GM21447 (cell line): Measurements from ENCODE around the gene TULP4.
"Not testable (repeated sequence)": the region's sequence is repeated elsewhere in the genome, so short reads cannot be mapped to it uniquely, and the experiment has no call there.

Experiments
- ATAC-seq: cut with Tn5 transposase; IDR thresholded peaks from one replicate; pipeline ENCODE4 v1.9.1; 2021; ENCODE audit not compliant: unreplicated experiment

TULP4 gene

GRCh38 chr6:158460602-158461169, 148.4 kb downstream of the TULP4 start:
- ATAC-seq, result no peak

GRCh38 chr6:158461954-158462353, 149.7 kb downstream of the TULP4 start:
- ATAC-seq, result no peak

DNA sequence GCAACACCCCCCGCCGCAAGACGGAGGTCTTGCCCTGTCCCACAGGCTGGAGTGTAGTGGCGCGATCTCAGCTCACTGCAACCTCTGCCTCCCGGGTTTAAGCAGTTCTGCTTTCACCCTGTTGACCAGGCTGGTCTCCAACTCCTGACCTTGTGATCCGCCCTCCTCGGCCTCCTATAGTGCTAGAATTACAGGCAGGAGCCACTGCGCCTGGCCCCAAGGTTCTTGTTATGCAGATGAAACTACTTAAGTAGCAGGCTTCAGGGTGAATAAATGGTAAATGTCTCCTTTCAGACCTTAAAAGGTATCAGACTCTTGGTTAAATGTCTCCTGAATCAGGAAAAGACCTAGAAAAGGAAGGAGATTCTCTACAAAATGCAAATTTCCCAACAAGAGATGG, 152.2 kb downstream of the TULP4 start:
- ATAC-seq, result no peak

DNA sequence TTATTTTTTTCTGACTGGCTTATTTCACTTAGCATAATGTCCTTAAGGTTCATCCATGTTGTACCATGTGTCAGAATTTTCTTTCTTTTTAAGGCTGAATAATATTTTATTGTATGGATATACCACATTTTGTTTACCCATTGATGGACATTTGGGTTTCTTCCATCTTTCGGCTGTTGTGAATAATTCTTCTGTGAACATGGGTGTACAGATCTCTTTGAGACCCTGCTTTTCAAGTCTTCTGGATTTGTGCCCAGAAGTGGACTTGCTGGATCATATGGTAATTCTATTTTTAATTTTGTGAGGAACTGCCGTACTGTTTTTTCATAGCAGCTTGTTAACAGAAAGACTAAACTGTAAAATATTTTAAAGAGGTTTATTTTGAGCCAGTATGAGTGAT, 153.0 kb downstream of the TULP4 start:
- no peak for ATAC-seq

GRCh38 chr6:158465747-158466146, 153.5 kb downstream of the TULP4 start:
- no peak for ATAC-seq

GRCh38 chr6:158467923-158468322, 155.7 kb downstream of the TULP4 start:
- ATAC-seq, result no peak

DNA sequence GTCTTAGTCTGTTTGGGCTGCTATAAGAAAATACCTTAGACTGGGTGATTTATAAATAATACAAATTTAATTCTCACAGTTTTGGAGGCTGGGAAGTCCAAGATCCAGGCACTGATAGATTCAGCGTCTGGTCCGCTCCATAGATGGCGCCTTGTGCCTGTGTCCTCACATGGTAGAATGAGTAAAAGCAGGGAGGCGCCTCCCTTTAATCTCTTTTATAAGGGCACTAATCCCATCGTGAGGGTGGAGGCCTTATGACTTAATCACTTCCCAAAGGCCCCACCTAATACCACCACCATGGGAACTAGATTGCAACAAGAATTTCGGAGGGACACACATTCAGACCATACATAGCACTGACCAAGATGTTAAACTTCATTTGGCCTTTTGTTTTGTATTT, 156.4 kb downstream of the TULP4 start:
- no peak for ATAC-seq

- ATAC-seq, result not testable (repeated sequence)
Observed at GRCh38 chr6:158470023-158470422, 157.8 kb downstream of the TULP4 start.

GRCh38 chr6:158471339-158471738, 159.1 kb downstream of the TULP4 start:
- no peak for ATAC-seq

DNA sequence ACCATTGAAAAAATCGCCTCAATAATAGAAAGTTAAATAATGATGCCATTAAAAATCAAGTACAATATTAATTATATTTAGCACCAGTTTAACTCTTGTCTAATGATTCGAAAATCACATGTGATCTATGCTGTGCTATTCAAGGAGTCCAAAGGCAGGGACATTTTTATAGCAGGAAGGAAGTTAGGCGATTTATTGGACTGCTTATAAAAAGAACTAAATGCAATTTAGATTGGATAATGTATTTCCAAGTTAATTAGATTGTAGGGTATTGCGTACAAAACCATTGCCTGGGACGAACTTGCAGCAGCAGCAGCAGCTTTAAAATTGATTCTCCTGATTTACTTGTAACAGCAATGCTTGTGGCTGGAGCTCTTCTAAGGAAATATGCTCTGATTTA, 160.2 kb downstream of the TULP4 start:
- ATAC-seq, result no peak

DNA sequence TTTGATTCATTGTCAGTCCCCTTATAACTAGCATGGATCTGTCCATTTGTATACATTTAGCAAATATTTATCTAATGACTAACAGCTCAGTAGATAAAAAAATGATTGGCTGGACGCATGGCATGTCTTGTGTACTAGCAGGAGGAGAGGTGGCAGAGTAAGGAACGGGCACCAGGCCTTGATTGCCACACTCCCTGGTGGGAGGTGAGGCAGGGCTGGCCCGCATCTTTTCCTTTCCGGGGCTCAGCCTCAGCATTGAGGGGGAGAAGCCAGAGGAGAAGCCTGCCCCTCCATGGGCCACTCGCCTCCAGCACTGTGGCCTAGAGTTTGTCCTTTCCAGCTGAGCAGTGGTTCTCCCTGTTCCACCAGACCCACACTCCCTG, 162.7 kb downstream of the TULP4 start:
- ATAC-seq, result peak; percentile 12

GRCh38 chr6:158475344-158476302, 163.4 kb downstream of the TULP4 start:
- ATAC-seq, result peak; percentile 77

DNA sequence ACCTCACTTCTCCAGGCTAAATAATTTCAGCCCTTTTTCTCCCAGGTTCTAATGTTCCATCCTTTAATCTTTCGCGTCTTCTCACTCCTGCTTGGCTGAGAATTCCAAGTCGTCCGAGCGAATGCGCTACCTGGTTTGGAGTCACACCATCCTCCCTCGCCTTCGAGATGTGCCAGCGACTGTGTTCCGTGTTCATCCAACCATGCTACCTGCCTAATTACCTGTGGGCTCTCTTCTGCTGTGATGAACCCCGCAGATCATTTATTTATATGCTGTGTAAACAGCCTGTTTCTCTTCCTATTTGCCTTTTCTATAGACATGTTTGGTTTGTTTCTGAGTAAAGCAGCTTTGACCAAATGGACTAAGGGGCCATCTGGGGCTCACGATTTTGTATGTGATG, 164.1 kb downstream of the TULP4 start:
- ATAC-seq, result no peak

DNA sequence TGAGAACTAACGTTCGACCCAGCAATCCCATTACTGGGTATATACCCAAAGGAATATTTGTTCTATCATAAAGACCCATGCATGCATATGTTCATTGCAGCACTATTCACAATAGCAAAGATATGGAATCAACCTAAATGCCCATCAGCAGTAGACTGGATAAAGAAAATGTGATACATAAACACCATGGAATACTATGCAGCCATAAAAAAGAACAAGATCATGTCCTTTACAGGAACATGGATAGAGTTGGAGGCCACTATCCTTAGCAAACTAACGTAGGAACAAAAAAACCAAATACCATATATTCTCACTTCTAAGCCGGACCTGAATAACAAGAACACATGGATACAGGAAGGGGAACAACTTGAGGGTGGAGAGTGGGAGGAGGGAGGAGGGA, 165.5 kb downstream of the TULP4 start:
- ATAC-seq, result not testable (repeated sequence)

DNA sequence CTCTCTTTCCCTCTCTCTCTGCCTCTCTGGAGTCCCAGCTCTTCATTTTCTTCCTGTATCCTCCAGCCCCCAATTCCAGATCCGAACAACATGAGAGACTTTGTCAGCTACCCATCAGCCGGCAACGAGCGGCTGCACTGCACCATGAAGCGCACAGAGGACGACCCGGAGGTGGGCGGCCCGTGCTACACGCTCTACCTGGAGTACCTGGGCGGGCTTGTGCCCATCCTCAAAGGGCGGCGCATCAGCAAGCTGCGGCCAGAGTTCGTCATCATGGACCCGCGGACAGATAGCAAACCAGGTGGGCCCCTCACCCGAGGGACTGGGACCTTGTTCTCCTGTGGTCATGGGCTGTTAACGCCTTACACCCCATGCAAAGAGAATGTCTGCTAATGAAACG, 168.7 kb downstream of the TULP4 start:
- ATAC-seq, result no peak

- ATAC-seq, result peak; percentile 45
Observed at GRCh38 chr6:158481690-158482473, 169.6 kb downstream of the TULP4 start.

DNA sequence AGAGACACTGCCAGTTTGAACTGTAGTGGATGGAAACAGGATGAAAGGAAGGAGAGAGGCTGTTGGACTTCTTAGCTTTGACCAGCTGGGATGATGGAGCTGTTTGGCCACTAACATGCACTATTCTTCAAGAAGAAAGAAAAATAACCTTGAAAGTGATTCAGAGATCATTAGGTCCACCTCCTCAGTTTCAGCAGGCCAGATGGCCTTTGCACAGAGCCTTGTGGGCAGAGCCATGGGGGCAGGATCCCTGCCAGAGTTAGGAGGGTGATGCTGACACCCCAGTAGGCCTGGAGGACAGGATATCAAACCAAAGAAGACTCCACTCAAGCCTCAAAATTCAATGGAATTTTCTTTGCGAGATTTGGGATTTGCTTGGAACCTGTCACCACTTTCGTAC, 173.2 kb downstream of the TULP4 start:
- ATAC-seq, result no peak

DNA sequence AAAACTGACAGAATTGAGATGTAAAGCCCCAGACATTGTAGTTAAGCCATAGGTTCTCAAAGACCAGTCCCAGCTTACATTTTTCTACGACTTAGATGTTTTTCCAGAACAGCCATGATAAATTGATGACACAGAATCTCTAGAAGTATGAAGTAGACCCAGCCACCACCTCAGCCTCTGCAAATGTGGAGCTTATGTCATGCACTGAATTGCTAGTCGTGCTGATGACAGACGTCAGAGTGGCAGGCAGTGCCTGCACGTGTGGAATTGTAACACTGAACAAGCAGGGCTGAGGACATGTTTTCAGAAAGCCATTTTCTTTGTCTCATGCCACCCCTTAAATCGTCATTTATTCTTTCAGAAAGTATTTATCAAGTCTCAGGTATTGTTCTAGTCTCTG, 175.2 kb downstream of the TULP4 start:
- ATAC-seq, result no peak

DNA sequence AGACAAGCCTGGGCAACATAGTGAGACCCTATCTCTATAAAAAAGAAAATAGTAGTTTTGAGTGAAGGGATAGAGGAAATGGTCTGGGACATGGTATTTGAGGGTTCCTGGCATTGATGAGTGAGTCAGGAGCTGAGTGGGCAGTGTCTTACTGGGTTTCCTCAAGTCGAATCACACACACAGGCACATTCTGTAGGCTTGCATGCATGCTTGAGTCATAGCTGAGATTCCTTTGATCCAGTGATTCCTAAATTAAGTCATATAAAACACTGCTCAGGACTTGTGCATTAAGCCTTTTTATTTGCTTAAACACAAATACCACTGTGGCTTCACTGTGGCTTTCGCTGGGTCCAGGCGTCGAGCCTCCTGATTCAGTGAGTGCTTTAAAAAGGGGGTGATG, 175.8 kb downstream of the TULP4 start:
- ATAC-seq, result no peak

DNA sequence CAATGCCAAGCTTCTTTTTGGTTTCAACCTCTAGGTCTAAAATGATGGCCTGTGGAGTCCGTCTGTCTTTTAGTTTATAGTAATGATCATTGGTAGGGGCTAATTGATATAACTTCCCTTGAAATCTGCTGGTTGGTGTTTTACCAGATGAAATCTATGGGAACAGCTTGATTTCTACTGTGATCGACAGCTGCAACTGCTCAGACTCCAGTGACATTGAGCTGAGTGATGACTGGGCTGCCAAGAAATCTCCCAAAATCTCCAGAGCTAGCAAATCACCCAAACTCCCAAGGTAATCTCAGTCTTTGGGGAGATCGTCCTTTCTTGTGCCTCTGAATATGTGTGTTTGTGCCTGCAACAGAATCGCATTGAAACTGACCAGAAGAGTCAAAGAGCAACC, 177.2 kb downstream of the TULP4 start:
- ATAC-seq, result no peak

- ATAC-seq, result no peak
Observed at GRCh38 chr6:158492881-158493280, 180.6 kb downstream of the TULP4 start.

DNA sequence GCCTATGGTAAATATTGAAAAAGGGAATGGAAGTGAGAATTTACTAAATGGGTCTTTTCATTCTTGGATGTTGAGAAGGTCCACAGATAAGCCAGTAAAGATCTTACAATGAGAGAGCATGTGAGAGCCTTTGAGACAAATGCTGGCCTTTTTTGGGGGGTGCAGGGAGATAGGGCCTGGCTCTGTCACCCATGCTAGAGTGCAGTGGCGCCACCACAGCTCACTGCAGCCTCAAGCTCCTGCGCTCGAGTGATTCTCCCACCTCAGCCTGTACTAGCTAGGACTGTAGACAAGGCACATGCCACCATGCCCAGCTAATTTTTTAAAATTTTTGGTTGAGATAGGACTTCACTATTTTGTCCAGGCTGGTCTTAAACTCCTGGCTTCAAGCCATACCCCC, 184.4 kb downstream of the TULP4 start:
- no peak for ATAC-seq
